Smooth muscle cell (in vitro differentiated cells): Measurements from ENCODE around the gene FNDC3B. TPM values are rescaled to one million over a fixed set of nuclear protein-coding genes. Genes with fewer than 3 reads are reported as not detected.
A peak's percentile ranks its signal among the peaks of the same experiment; 100 is the strongest.

Source experiments
- DNase-seq: peaks from one replicate; lab custom pipeline; 2025; ENCODE audit not compliant: unreplicated experiment; lab: John Stamatoyannopoulos, UW
- H2AFZ ChIP-seq: fragments of 200-600 bp; sonication (generic); 2 replicates; pipeline ENCODE4 v1.6.0; 2016; ENCODE audit warnings: antibody characterized with exemption, low read depth, mild to moderate bottlenecking
- H3F3A ChIP-seq: fragments of 200-600 bp; sonication (generic); 2 replicates; pipeline ENCODE4 v1.6.0; 2017; ENCODE audit warnings: antibody characterized with exemption, low read depth
- H3K27ac ChIP-seq: fragments of 200-600 bp; sonication (generic); 2 replicates; pipeline ENCODE4 v1.5.1; 2016; ENCODE audit warnings: low read depth, mild to moderate bottlenecking
- H3K27me3 ChIP-seq: fragments of 200-600 bp; sonication (generic); 2 replicates; pipeline ENCODE4 v1.6.1; 2016; ENCODE audit warnings: low read depth, mild to moderate bottlenecking
- H3K36me3 ChIP-seq: fragments of 200-600 bp; sonication (generic); 2 replicates; pipeline ENCODE4 v1.5.1; 2016; ENCODE audit warnings: low read depth
- H3K4me1 ChIP-seq: fragments of 200-600 bp; sonication (generic); 2 replicates; pipeline ENCODE4 v1.5.1; 2016; ENCODE audit warnings: low read depth
- H3K4me2 ChIP-seq: fragments of 200-600 bp; sonication (generic); 2 replicates; pipeline ENCODE4 v1.6.0; 2016; ENCODE audit warnings: mild to moderate bottlenecking
- H3K4me3 ChIP-seq: fragments of 200-600 bp; sonication (generic); 2 replicates; pipeline ENCODE4 v1.5.1; 2016; ENCODE audit warnings: mild to moderate bottlenecking
- H3K79me2 ChIP-seq: fragments of 200-600 bp; sonication (generic); 2 replicates; pipeline ENCODE4 v1.6.0; 2016; ENCODE audit warnings: low read depth, mild to moderate bottlenecking
- H3K9ac ChIP-seq: fragments of 200-600 bp; sonication (generic); 2 replicates; pipeline ENCODE4 v1.6.0; 2016; ENCODE audit warnings: low read depth
- H3K9me3 ChIP-seq: fragments of 200-600 bp; sonication (generic); replicated peaks from 2 replicates; pipeline ENCODE4 v1.5.1; 2016; ENCODE audit warnings: low read depth
- H4K20me1 ChIP-seq: fragments of 200-600 bp; sonication (generic); 2 replicates; pipeline ENCODE4 v1.6.0; 2016; ENCODE audit warnings: low read depth
- CTCF ChIP-seq: fragments of 200-600 bp; sonication (generic); IDR thresholded peaks from 2 replicates; pipeline ENCODE4 v1.5.1; 2017; ENCODE audit warnings: borderline replicate concordance, mild to moderate bottlenecking, antibody characterized with exemption; ENCODE audit not compliant: insufficient read depth, poor library complexity, severe bottlenecking
- WGBS: methylation state at CpG from one replicate; pipeline ENCODE4 v1.1.7; 2016; ENCODE audit warnings: low lambda C conversion rate; 5-methylcytosine and 5-hydroxymethylcytosine counted together
- polyA plus RNA-seq: library from polyadenylated mRNA; unstranded; fragments of >200 nt; fragmentation: Nextera tagmentation; extraction: Ambion mirVana; gene quantifications from 2 replicates; pipeline ENCODE4 v1.2.1, GENCODE V29; 2016
- total RNA-seq: library from RNA; depleted of rRNA; stranded (reverse); fragments of >200 nt; gene quantifications from 2 replicates; pipeline ENCODE4 v1.2.3, GENCODE V29; 2014

Gene FNDC3B
- total and polyA plus RNA-seq, 2 experiments from 2014 or later, result 149 to 294 TPM

DNA sequence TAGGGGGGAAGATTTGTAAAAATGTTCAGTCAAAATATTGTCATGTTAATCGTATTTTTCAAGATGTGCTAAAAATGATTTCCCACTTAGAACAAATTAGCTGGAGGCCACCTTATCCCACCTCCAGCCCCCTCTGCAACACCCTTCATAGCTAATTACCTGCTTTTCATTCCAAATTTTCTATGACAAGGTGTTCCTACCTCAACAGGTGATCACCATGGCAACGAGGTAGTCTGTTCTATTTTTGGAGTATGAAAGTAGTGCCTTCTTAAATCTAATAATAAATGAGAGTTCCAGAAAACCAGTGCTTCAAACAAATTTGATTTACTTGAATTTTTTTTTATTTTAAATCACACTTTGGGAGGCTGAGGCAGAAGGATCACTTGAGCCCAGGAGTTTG, 149.8 kb downstream of the FNDC3B start:
- peaks cover under 1% of the 10 kb centered on the region for H3K4me1 ChIP-seq
- H3F3A ChIP-seq, result peaks cover 37% of the 10 kb centered on the region
- H2AFZ ChIP-seq, result no peak overlapping the region
- peak overlapping the region; percentile 73 for H3K27ac ChIP-seq
- TF ChIP-seq CTCF, result no peak
- no peak overlapping the region for H3K4me3 ChIP-seq
- H3K27me3 ChIP-seq, result no peaks in the 10 kb centered on the region
- no peaks in the 10 kb centered on the region for H3K36me3 ChIP-seq
- WGBS, result 100% methylated on average over 2 of the region's 2 CpGs
- H3K9ac ChIP-seq, result no peak overlapping the region
- peaks cover 95% of the 10 kb centered on the region for H3K79me2 ChIP-seq
- H3K4me2 ChIP-seq, result no peak overlapping the region
- no peaks in the 10 kb centered on the region for H3K9me3 ChIP-seq
- no peak for DNase-seq
- peaks cover 92% of the 10 kb centered on the region for H4K20me1 ChIP-seq

- Histone ChIP-seq H2AFZ (no peak overlapping the region), H3K36me3 (no peaks in the 10 kb centered on the region), H3K4me3 (no peak overlapping the region), H3K27ac (peak overlapping the region; percentile 73), H3K79me2 (peaks cover 95% of the 10 kb centered on the region), H3F3A (peaks cover 37% of the 10 kb centered on the region), H4K20me1 (peaks cover 92% of the 10 kb centered on the region), H3K9ac (no peak overlapping the region), H3K4me1 (peaks cover 9% of the 10 kb centered on the region), H3K4me2 (no peak overlapping the region), H3K9me3 (no peaks in the 10 kb centered on the region), H3K27me3 (no peaks in the 10 kb centered on the region)
- 91% methylated on average over 7 of the region's 7 CpGs for WGBS
- DNase-seq, result no peak
- no peak for TF ChIP-seq CTCF
Measured at GRCh38 chr3:172189987-172190603, 150.7 kb downstream of the FNDC3B start.

DNA sequence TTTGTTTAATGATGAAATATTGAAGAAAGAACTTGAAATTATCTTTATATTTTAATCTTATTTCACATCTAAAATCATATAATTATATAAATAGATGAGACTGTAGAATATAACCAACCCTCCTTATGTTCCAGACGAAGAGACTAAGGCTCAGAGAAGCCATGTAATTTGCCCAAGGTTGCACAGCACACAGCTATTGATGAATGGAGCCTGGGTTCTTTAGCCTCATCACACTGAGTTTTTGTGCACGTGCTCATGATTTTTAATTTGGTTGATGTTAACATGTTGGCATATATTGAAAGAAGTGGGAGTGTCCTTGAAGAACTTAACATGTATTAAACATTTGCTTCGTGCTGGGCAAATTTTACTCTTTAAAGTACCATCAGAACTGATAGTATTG, 151.6 kb downstream of the FNDC3B start:
- TF ChIP-seq CTCF, result no peak
- peaks cover 95% of the 10 kb centered on the region for H3K79me2 ChIP-seq
- H3K27ac ChIP-seq, result peak overlapping the region; percentile 73
- peaks cover 92% of the 10 kb centered on the region for H4K20me1 ChIP-seq
- no peaks in the 10 kb centered on the region for H3K9me3 ChIP-seq
- H3K4me3 ChIP-seq, result no peak overlapping the region
- H2AFZ ChIP-seq, result no peak overlapping the region
- peaks cover 18% of the 10 kb centered on the region for H3K4me1 ChIP-seq
- peaks cover 40% of the 10 kb centered on the region for H3F3A ChIP-seq
- no peaks in the 10 kb centered on the region for H3K36me3 ChIP-seq
- no peak for DNase-seq
- H3K4me2 ChIP-seq, result no peak overlapping the region
- WGBS, result 100% methylated on average over 3 of the region's 3 CpGs
- no peak overlapping the region for H3K9ac ChIP-seq
- H3K27me3 ChIP-seq, result no peaks in the 10 kb centered on the region

GRCh38 chr3:172191629-172192028, 152.3 kb downstream of the FNDC3B start:
- TF ChIP-seq CTCF, result no peak
- Histone ChIP-seq H3K36me3 (no peaks in the 10 kb centered on the region), H4K20me1 (peaks cover 92% of the 10 kb centered on the region), H3K9ac (no peak overlapping the region), H3K4me1 (peaks cover 18% of the 10 kb centered on the region), H3K9me3 (no peaks in the 10 kb centered on the region), H3F3A (peaks cover 46% of the 10 kb centered on the region), H3K27me3 (no peaks in the 10 kb centered on the region), H3K27ac (peak overlapping the region; percentile 73), H3K4me2 (no peak overlapping the region), H3K79me2 (peaks cover 95% of the 10 kb centered on the region), H3K4me3 (no peak overlapping the region), H2AFZ (no peak overlapping the region)
- no peak for DNase-seq
- WGBS, result 95% methylated on average over 4 of the region's 4 CpGs
